ENCODE results near the gene CCDC141. TPM values are rescaled to one million over a fixed set of nuclear protein-coding genes. Genes with fewer than 3 reads are reported as not detected.
"Not testable (repeated sequence)": the region's sequence is repeated elsewhere in the genome, so short reads cannot be mapped to it uniquely, and the experiment has no call there.

CCDC141 gene
- polyA plus RNA-seq (2013, experiment 1 of 2; ENCODE audit: insufficient read length) = 0.14 TPM
- 0.11 TPM for polyA plus RNA-seq (2013, experiment 2 of 2; ENCODE audit: insufficient read length)

GRCh38 chr2:179049546-179050311 lies at the start of gene CCDC141:
TSS of gene CCDC141 (minus strand) at chr2:179050137. CDS start at chr2:179049941, 196 bp downstream.
- no peak for DNase-seq

DNA sequence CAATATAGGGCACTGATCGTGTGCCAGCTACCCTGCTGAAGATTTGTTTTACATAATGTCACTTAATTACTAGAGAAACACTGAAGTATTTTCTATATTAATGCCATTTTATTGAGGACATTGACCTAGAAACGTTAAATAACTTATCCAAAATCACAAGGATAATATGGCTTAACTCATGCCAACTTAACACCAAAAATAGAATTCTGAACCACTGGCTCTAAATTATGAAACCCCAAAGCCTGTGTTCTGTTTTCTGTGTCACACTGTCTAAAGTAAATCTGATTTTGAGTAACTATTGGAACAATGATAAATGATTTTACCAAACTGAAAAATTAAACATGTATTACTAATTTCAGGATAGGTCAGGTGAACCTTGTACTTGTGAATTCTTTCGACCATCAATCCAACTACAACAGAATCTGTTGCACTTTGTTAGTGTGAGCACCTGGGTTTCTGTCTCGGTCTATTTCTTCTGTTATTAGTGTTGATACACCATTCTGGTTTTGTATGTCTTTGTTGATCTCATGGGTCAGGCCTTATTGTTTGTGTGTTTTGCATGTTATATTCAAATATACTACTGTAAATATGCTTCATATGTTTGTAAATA lies 48.2 kb upstream of the CCDC141 start:
- no peak for DNase-seq

GRCh38 chr2:179097131-179097530 lies 47.2 kb upstream of the CCDC141 start:
- no peak for DNase-seq

DNA sequence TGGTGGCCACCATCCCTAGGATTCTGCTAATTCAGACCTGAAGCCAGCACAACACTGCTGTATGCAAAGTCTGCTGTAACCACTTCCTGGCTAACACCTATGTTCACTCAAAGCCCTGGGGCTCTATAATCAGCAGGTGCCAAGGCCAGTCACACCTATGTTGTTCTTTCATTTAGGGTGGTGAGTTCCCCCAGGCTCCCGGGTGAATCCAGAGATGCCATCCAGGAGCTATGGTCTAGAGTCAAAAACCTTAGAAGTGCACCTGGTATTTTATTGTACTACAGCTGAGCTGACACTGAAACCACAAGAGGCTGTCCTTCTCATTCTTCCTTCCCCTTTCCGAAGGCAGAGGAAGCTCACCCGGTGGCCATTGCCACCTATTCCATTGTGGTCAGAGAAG lies 46.2 kb upstream of the CCDC141 start:
- DNase-seq = no peak

DNA sequence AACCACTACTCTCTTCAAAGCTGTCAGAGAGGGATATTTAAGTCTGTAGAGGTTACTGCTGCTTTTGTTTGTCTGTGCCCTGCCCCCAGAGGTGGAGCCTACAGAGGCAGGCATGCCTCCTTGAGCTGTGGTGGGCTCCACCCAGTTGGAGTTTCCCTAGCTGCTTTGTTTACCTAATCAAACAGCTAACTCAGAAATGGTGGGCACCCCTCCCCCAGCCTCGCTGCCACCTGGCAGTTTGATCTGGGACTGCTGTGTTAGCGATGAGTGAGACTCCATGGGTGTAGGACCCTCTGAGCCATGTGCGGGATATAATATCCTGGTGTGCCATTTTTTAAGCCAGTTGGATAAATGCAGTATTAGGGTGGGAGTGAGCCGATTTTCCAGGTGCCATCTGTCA lies 43.0 kb upstream of the CCDC141 start:
- DNase-seq = not testable (repeated sequence)

- no peak for DNase-seq
Measured at GRCh38 chr2:179082697-179083096, 32.8 kb upstream of the CCDC141 start.

DNA sequence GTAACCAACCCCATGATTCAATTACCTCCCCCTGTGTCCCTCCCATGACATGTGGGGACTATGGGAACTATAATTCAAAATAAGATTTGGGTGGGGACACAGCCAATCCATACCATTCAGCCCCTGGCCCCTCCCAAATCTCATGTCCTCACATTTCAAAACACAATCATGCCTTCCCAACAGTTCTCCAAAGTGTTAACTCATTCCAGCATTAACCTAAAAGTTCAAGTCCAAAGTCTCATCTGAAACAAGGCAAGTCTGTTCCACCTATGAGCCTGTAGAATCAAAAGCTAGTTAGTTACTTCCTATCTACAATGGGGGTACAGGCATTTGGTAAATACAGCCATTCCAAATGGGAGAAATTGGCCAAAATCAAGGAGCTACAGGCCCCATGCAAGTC lies 32.0 kb upstream of the CCDC141 start:
- DNase-seq = no peak

DNA sequence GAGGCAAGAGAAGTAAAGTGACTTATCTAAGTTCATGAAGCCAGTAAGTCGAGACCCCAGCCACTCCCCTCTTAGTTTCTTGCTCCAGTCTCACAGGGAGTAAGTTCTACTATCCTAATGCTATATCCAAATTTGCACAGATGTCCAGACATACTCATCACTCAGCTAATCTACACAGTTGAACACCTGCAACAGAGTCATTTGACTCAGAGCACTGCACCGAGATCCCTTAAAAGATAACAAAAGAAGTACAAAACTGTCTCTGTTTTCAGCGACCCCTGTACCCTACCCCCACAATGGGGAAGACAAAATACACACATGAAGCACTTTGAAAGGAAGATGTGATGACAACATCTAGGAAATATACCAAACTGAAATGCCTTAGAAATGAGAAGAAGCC lies 22.6 kb upstream of the CCDC141 start:
- DNase-seq = no peak

DNA sequence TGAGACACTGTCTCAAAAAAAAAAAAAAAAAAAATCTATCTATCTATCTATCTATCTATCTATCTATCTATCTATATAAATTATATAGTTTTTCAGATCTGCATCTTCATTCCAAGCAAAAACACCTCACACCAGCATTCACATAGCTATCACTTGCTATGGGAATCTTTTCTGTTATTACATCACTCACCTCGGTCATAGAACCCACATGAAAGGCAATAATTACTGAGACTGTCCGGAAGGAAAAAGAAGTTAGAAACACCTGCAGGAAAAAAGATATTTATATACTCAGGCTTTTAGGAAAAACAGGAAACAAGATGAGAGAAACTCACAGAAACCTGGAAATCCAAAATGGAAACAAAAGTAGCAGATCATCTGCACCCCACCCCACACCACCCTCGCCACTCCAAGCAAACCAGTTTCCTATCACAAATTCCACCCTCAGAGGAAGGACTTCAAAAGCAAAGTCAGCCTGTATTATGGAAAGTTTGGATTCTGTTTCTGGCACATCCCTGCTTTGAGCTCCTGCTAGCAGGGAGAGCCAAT lies 21.9 kb upstream of the CCDC141 start:
- DNase-seq = no peak

DNA sequence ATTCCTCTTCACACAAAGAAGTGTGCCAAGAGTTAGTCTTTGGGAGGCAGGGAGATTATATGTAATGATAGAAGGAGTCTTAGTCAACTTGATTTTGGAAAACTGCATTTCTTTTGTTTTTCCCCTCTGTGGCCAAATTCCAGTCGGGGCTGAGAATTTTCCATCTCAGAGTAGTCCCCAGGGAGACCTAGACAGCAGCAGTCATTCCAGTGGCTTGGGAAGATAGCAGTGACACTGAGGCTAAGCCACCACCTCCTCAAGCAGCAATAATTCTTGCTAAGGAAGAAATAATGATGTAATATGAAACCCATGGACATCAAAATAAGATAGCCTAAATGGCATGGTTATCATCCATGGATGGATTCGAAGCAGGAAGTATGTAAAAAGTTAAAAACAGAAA lies 21.0 kb upstream of the CCDC141 start:
- no peak for DNase-seq

- DNase-seq = no peak
Measured at GRCh38 chr2:179069685-179070084, 19.7 kb upstream of the CCDC141 start.

GRCh38 chr2:179068991-179069643 lies 19.2 kb upstream of the CCDC141 start:
- DNase-seq = no peak

- DNase-seq = no peak
Measured at GRCh38 chr2:179059026-179059700, 9.2 kb upstream of the CCDC141 start.

DNA sequence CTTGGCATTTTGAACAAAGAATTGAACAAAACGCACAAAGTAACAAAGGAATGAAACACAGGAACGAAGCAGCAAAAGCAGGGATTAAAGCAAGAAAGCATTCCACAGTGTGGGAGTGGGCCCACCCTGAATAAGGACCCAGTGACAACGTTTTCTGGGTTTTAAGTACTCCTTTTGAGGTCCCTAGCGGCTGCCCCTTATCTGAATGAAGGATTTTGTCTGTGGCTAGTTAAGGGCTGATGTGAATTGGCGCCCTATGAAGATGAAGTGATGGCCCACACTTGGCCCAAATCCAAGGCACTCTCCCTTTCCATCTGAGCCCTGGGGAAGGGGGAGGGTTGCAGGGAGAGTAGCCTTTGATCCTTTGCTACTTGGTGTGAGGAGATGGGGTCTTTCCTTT lies 7.8 kb upstream of the CCDC141 start:
- no peak for DNase-seq

- not testable (repeated sequence) for DNase-seq
Measured at GRCh38 chr2:179053568-179053967, 3.6 kb upstream of the CCDC141 start.

DNA sequence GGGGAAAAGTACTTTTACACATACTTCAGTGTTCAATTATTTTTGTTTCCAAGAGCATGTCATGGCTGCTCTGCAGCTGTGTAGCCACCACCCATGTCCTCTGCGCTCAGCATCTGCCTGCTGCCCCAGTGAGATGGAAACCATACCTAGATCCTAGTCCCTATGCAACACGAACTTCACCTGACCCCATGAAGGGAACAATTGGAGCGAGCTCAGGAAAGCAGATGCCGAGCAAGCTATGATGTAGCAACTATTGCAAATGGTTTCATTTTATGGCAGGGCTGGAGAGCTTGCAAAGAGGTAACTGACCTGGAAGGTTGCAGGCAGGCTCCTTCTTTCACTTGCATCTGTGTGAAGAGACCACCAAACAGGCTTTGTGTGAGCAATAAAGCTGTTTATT lies 1.3 kb upstream of the CCDC141 start:
- DNase-seq = no peak

DNA sequence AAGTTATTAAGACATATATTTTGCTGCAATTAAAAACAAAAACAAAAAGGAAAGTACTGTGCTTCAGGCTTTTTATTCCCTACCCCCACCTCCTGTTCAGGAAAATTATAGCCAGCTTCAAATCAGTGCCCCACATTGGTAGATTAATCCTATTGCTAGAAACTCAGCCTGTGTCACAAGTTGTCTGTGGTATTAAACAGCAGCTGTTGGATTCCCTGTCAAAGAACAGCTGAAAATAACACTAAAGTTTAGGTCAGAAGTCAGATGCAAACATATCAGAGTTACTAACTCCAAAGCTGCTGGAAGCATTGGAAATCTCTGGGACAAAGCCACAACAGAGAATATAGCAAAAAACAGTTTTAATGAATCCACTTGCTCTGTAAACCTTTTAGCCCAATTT lies 818 bp upstream of the CCDC141 start:
- DNase-seq = no peak

DNA sequence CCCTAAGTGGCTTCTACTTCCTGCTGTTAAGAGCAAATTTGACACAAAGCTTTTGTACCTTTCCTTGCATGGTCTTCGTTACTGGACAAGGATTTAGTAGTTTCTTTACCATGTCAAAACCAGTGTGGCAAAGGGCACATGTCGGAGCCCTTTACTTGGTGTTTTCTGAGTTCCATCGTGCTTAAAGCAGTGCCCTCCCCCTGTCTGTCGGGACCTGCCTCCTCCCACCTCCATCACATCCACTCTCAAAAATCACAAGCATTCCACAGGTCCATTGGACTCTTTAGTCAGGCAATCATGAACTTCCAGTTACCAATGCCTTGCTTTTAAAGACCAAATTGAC lies 763 bp downstream of the CCDC141 start:
- DNase-seq = no peak

GRCh38 chr2:179048099-179048498 lies 1.8 kb downstream of the CCDC141 start:
- no peak for DNase-seq

GRCh38 chr2:179045602-179046001 lies 4.3 kb downstream of the CCDC141 start:
- not testable (repeated sequence) for DNase-seq

GRCh38 chr2:179044500-179044899 lies 5.4 kb downstream of the CCDC141 start:
- no peak for DNase-seq

GRCh38 chr2:179037807-179038206 lies 12.1 kb downstream of the CCDC141 start:
- no peak for DNase-seq

DNA sequence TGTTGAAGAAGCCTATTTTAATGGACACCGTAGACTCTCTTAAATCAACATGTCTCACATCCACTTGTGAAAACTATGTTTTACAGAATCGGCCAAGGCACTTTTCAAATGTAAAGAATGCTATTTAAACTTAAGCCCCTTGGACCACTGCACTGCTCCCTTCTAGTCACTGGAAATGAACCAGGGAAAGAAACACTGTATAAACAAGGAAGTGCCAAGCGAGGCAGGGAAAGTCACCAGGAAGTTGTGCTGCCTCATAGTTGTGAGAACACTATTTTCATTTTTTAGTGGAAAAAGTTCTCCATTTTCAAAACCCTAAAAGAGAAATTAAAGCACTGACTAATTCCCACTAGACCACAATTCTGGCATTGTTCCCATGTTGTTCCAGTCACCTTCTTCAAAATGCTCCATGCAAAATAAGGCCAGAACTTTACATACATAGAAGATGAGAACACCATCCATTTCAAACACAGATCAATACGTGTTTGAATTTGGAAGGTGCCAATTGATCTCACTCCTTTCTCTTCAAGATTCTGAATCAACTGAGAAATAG lies 13.5 kb downstream of the CCDC141 start:
- DNase-seq = no peak
